Superior temporal gyrus (tissue), 1 donor: ENCODE data around the gene STING1.
"Not testable (repeated sequence)": the region's sequence is repeated elsewhere in the genome, so short reads cannot be mapped to it uniquely, and the experiment has no call there.

Source experiments
- DNase-seq: peaks from one replicate; pipeline ENCODE4 v3.0.0-alpha.2; 2016; ENCODE audit errors: extremely low spot score

The STING1 gene

DNA sequence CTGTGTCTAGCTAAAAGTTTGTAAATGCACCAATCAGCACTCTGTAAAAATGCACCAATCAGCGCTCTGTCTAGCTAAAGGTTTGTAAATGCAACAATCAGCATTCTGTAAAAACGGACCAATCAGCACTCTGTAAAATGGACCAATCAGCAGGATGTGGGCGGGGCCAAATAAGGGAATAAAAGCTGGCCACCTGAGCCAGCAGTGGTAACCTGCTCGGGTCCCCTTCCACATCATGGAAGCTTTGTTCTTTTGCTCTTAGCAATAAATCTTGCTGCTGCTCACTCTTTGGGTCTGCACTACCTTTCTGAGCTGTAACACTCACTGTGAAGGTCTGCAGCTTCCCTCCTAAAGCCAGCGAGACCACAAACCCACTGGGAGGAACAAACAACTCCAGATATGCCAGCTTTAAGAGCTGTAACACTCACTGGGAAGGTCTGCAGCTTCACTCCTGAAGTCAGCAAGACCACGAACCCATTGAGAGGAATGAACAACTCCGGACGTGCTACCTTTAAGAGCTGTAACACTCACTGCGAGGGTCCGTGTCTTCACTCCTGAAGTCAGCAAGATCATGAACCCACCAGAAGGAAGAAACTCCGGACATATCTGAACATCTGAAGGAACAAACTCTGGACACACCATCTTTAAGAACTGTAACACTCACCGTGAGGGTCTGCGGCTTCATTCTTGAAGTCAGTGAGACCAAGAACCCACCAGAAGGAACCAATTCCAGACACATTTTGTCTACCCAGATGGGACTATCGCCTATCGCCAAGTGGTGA, 20.7 kb upstream of the STING1 start:
- DNase-seq: not testable (repeated sequence)

GRCh38 chr5:139501381-139501780, 18.8 kb upstream of the STING1 start:
- no peak for DNase-seq

DNA sequence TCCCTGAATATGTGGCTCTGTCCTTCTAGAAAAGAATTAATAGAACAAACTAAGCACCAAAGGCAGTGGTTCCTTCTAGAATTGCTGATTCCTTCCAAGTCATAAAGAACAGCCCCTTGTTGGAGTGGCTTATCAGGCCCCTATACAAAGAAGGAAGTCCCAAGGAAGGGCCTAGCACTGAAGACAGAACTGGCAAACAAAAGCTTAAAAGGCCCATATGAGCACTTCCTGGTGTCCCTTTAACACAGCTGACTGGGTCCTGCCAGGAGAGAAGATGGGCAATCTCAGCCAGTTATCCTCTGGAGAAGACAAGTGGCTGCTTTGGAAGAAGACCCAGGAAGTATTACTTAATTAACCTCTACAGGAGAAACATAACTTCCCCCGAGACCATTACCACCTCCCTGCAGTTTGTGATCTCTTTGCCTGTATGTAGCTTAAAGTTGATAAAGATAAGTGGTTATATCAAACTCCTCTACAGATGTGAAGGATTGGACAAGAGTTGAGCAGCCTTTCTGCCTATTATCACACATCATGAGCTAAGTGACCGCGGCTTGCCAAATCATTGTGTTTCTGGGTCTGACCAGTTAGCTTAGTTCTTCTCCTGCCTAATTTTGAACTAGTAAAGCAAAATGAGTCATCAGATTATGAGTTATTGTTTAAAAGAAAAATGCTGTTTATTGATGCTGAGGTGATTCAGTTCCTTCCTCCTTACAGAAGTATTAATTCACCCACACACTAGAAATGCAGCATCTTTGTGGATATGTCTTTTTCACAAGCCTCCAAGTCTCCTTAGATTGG, 13.3 kb upstream of the STING1 start:
- DNase-seq: no peak

DNA sequence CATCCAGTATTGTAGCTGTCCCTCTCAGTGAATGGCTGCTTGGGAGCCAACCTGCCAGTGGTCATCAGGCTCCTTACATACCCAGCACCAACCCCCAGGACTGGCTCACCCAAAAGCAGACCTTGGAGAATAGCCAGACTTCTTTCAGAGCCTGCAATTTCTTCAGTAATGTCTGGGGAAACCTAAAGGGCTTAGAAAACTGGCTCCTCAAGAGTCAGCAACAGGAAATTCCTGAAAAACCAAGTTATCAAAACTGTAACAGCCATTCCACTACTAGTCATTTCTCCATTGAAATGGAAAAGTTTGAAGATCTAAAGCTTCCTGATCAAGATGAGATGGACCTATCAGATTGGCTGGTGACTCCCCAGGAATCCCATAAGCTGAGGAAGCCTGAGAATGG, 12.3 kb upstream of the STING1 start:
- DNase-seq: no peak

DNA sequence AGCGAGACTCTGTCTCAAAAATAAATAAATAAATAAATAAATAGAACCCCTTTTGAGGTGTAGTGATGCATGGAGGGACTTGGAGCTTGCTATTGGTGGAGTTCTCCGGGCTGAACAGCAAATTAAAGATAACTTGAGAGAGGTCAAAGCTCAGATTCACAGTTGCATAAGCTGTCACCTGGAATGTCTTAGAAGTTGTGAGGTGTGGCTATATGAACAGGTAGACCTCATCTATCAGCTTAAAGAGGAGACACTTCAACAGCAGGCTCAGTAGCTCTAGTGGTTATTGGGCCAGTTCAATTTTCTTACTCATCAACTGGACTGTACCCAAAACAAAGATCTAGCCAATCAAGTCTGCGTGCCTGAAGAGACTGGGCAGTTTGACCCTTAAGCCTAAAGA, 11.7 kb upstream of the STING1 start:
- DNase-seq: no peak

DNA sequence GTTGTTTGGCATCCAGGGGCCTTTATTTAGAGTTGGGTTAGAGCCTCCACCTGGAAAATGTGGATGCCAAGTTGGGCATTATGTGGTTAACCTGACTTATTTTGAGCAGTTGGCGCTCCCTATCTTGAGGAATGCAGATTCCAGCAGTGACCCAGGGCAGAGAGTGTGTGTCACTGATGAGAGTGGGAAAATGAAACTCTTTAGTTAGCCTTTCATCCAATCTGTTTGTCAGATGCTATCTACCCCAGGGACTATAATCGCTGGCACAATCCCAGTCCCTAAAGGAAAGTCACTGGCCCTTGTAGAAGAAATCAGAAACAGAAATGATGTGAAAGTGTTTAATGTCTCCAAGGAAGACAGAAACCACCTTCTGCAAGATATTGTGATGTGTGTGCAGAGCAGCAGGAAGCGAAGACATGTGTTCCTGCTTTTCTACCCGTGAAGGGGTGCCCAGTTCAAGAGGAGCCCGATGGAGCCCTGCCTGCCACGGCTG, 10.2 kb upstream of the STING1 start:
- no peak for DNase-seq

DNA sequence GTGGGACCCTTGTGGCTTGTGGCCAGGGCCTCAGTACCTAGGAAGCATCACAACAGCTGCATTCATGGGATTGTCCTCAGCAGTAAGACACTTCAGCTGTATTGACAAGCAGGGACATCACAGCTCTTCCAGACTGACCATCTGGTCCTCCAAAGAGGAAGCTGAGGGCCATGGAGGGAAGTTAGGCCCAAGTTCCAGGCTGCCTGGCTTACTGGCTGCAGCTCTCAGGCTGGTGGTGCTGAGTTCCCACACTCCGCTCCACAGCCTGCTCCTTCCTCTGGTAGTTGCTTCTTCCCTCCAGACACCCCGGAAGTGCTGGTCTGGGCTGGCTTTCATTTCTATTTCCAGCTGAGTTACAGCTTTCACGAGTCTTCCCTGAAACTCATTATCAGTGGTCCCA, 5.7 kb upstream of the STING1 start:
- DNase-seq: no peak

- no peak for DNase-seq
Observed at GRCh38 chr5:139486201-139486600, 3.6 kb upstream of the STING1 start.

GRCh38 chr5:139482890-139483208, 291 bp upstream of the STING1 start:
- not testable (repeated sequence) for DNase-seq

DNA sequence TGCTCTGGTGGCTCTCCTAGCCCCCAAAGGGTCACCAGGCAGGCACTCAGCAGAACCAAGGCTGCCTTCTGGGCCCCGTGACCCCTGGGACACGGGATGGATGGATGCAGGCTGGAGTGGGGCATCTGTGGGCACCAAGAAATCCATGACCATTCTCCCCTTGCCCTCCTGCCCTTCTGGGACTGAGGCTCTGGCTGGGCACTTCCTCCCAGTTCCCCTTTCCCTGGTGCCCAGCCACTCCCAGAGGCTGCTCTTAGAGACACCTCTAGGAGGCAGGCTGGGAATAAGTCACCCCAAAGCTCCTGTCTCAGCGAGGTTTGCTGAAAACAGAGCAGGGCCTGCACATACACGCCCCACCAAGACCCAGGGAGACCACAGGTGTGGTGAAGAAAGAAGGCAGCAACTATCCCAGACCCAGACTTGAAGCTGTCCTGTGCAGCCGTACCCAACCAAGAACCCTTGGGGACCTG, 943 bp downstream of the STING1 start:
- DNase-seq: no peak

GRCh38 chr5:139481122-139481533, 1.4 kb downstream of the STING1 start:
- no peak for DNase-seq

GRCh38 chr5:139479729-139480128, 2.8 kb downstream of the STING1 start:
- not testable (repeated sequence) for DNase-seq

- not testable (repeated sequence) for DNase-seq
Observed at GRCh38 chr5:139478657-139479423, 3.7 kb downstream of the STING1 start.

DNA sequence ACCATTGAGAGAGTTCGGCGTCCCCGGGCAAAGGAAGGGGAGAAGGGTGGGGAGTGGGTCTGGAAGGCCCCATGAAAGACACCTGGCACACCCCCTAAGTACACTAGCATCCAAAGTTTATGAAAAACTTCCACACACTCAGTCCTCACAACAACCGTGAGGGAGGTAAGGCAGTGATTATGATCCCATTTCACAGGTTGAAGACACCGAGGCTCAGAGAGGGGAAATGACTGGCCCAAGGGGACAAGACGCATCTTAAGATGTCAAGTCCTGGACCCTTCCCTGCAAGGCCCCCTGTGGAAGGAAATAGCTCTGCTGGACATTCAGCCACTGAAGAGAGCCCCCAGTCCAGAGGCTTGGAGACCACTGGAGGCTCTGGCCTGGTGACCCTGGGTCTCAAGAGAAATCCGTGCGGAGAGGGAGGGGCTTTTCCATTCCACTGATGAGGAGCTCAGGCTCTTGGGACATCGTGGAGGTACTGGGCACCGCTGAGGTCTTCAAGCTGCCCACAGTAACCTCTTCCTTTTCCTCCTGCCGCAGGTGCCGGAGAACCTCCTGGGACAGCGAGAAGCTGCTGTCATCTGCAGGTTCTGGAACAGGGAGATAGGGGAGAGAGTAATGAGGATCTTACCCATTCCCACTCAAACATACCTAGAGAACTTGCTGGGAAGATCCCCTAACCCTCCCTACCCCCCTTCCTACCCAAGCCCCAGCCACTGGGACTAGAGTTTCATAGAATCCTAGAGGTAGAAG, 6.5 kb downstream of the STING1 start:
- DNase-seq: no peak

DNA sequence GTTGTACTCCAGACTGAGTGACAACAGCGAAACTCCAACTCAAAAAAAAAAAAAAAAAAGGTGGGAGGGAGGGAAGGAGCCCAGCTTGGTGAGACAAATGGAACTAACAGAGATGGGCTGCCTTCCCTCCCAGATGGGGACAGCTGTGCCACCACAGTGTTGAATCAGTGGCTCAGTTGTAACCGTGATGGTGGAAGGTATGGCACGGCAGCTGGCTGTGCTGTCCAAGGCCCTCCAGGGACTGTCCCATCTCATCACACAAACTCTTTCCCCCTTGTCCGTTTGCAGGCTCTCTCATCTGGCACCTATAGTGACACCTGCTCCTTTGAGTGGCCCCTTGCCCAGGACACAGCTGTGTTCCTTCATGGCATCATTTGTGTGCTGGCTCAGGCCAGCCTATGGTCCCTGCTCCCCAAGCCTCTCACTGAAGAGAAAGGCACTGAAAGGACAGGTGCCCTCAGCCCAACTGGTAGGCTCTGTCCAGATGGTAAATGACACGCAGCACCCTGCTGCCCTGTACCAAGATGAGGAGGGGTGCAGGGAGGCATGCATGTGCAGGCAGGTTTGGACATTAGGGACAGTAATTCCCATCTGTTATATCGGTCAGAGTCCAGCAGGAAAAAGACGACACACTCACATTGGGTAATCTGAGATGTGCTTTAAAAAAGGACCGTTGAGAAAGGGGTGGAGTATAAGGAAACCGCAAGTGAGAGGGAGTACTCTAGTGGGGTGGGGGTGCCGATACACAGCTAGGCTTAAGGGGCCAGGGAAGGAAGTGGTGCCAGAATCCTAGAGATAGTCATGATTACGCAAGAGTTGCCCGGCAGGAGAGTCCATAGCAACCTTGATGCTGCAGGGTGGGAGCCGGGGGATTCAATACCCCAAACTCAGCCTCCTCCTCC, 7.4 kb downstream of the STING1 start:
- DNase-seq: no peak

GRCh38 chr5:139473565-139473964, 9.0 kb downstream of the STING1 start:
- DNase-seq: no peak

DNA sequence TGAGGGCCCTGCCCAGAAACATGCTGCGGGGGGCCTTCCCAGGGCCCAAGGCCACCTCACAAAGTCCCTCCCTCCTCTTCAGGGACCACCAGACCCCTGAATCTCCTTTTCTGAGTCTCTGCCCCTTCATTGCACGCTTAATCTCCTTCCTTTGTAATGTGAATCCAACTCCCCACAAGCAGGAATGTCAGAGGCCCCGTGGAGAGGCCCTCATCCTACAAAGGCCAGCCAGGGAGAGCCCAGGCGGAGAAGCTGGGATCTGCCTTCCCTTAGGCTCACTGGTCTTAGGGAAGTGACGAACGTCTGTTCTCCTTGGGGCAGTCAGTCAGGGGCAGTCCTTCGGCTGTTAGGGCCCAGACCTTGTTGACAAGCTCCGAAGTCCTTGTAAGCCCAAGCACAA, 9.5 kb downstream of the STING1 start:
- DNase-seq: no peak

GRCh38 chr5:139472386-139473030, 10.1 kb downstream of the STING1 start:
- no peak for DNase-seq

- no peak for DNase-seq
Observed at GRCh38 chr5:139470821-139471300, 11.7 kb downstream of the STING1 start, which contains the start of gene SMIM33. Gene SMIM33, plus strand, starts transcription at chr5:139471004. Its CDS starts 118 bp downstream, at chr5:139471122.
